Endothelial cell of umbilical vein (primary cell): ENCODE data around the gene NFATC4. TPM values are rescaled to one million over a fixed set of nuclear protein-coding genes. Genes with fewer than 3 reads are reported as not detected.

Experiments used
- BruUV-seq: library from RNA; stranded (reverse); fragments of 400-500 nt; replicated peaks from 2 replicates; lab custom pipeline; 2021; lab: Mats Ljungman, UMichigan
- CTCF ChIA-PET: fragments of 300-600, 350-600 bp; sonication (Branson Sonifier 250); formaldehyde crosslinking; loops from one replicate; lab custom pipeline; 2021; ENCODE audit warnings: antibody characterized with exemption, inconsistent platforms; lab: Charles Lee
- POLR2A ChIA-PET: fragments of 300-600, 350-600 bp; sonication (Branson Sonifier 250); formaldehyde crosslinking; loops from one replicate; lab custom pipeline; 2021; ENCODE audit warnings: antibody characterized with exemption, inconsistent platforms; lab: Charles Lee
- DNase-seq: peaks from one replicate; pipeline ENCODE4 v3.0.0-alpha.2; 2011; ENCODE audit warnings: low read depth, low spot score
- FAIRE-seq: peaks from 2 replicates; lab custom pipeline; 2011; peaks lifted over from hg19 to GRCh38; lab: Jason Lieb, UNC
- H2AFZ ChIP-seq: 2 replicates; pipeline ENCODE4 v1.6.0; 2012; ENCODE audit warnings: low read depth, low read length, control low read depth, inconsistent platforms
- H3K27ac ChIP-seq: 2 replicates; pipeline ENCODE4 v1.5.1; 2011; ENCODE audit warnings: low read depth, mild to moderate bottlenecking, control low read depth, low read length, moderate library complexity; ENCODE audit not compliant: insufficient read depth
- H3K27me3 ChIP-seq, 2 experiments: 2 replicates each; pipeline versions ENCODE4 v1.6.0 to v1.6.1; 2011; ENCODE audit warnings: low read length in 2 of 2, mixed read lengths in 1 of 2; ENCODE audit not compliant: control insufficient read depth in 2 of 2, insufficient read depth in 2 of 2
- H3K36me3 ChIP-seq, 2 experiments: 2 replicates in 1 of 2; 3 replicates in 1 of 2; pipeline ENCODE4 v1.5.1; 2011; ENCODE audit warnings: low read length in 2 of 2, mild to moderate bottlenecking in 1 of 2, moderate library complexity in 1 of 2; ENCODE audit not compliant: control insufficient read depth in 2 of 2, insufficient read depth in 2 of 2; ENCODE audit errors: extremely low read depth in 1 of 2
- H3K4me1 ChIP-seq: 3 replicates; pipeline ENCODE4 v1.5.1; 2011; ENCODE audit warnings: mild to moderate bottlenecking, low read length; ENCODE audit not compliant: control insufficient read depth, insufficient read depth; ENCODE audit errors: extremely low read depth
- H3K4me2 ChIP-seq: 2 replicates; pipeline ENCODE4 v1.6.1; 2011; ENCODE audit warnings: low read length, control low read depth, mixed read lengths; ENCODE audit not compliant: insufficient read depth
- H3K4me3 ChIP-seq, 3 experiments: fragments of 200-600 bp in 1 of 3; sonication (generic), shearing (Covaris generic) in 1 of 3; replicated peaks in 1 of 3; 2 replicates each; pipeline ENCODE4 v1.5.1; 2011 to 2016; ENCODE audit warnings: control low read depth in 3 of 3, low read length in 3 of 3, mild to moderate bottlenecking in 2 of 3, inconsistent platforms in 1 of 3, low read depth in 1 of 3, moderate library complexity in 1 of 3; ENCODE audit not compliant: insufficient read depth in 1 of 3
- H3K79me2 ChIP-seq: 2 replicates; pipeline ENCODE4 v1.6.0; 2012; ENCODE audit warnings: low read length, inconsistent platforms; ENCODE audit not compliant: control insufficient read depth, insufficient read depth
- H3K9ac ChIP-seq: replicated peaks from 2 replicates; pipeline ENCODE3; 2011; ENCODE audit warnings: low read length, control low read depth; ENCODE audit not compliant: insufficient read depth; ENCODE audit errors: extremely low read depth
- H3K9me1 ChIP-seq: replicated peaks from 3 replicates; pipeline ENCODE4 v1.6.0; 2011; ENCODE audit warnings: mild to moderate bottlenecking, low read length; ENCODE audit not compliant: control insufficient read depth, insufficient read depth; ENCODE audit errors: extremely low read depth
- H3K9me3 ChIP-seq: replicated peaks from 2 replicates; pipeline ENCODE4 v1.5.1; 2012; ENCODE audit warnings: low read length, inconsistent platforms; ENCODE audit not compliant: control insufficient read depth, insufficient read depth
- H4K20me1 ChIP-seq: replicated peaks from 2 replicates; pipeline ENCODE3; 2011; ENCODE audit warnings: mild to moderate bottlenecking, low read length; ENCODE audit not compliant: control insufficient read depth, insufficient read depth; ENCODE audit errors: extremely low read depth
- EZH2 ChIP-seq: IDR thresholded peaks from 2 replicates; pipeline ENCODE4 v1.6.1; 2012; ENCODE audit warnings: borderline replicate concordance, low read depth, mild to moderate bottlenecking, moderate library complexity, low read length, inconsistent platforms; ENCODE audit not compliant: severe bottlenecking
- FOS ChIP-seq: IDR thresholded peaks from 2 replicates; pipeline ENCODE4 v1.6.1; 2011; ENCODE audit warnings: mild to moderate bottlenecking, low read length, moderate library complexity, borderline replicate concordance; ENCODE audit not compliant: insufficient read depth
- GATA2 ChIP-seq: IDR thresholded peaks from 2 replicates; pipeline ENCODE4 v1.7.0; 2011; ENCODE audit warnings: low read depth, mild to moderate bottlenecking, moderate library complexity, mixed read lengths, low read length; ENCODE audit not compliant: insufficient read length, insufficient read depth
- JUN ChIP-seq: IDR thresholded peaks from 2 replicates; pipeline ENCODE4 v1.6.1; 2011; ENCODE audit warnings: borderline replicate concordance, low read depth; ENCODE audit not compliant: insufficient read length, insufficient read depth
- MYC ChIP-seq: IDR thresholded peaks from one replicate; pipeline ENCODE4 v1.6.1; 2011; ENCODE audit warnings: mild to moderate bottlenecking, low read depth, low read length
- POLR2A ChIP-seq: IDR thresholded peaks from 2 replicates; pipeline ENCODE4 v1.6.1; 2012; ENCODE audit warnings: low read depth, mild to moderate bottlenecking, control low read depth, low read length
- POLR2AphosphoS5 ChIP-seq: IDR thresholded peaks from 2 replicates; pipeline ENCODE4 v1.6.1; 2012; ENCODE audit warnings: low read depth, mild to moderate bottlenecking, control low read depth, low read length, moderate library complexity; ENCODE audit not compliant: insufficient read depth
- dilution Hi-C: fragments of 300-500 bp; cut with MboI; formaldehyde crosslinking; loops from one replicate; pipeline ENCODE4 v1.15.0; 2019; ENCODE audit warnings: low sequenced_read_pairs; ENCODE audit not compliant: extremely low pct_ligation_motif_present
- intact Hi-C: fragments of 100-400 bp; cut with micrococcal nuclease; formaldehyde crosslinking; loops from one replicate; pipeline ENCODE4 v1.10.0; 2022
- polyA plus RNA-seq, 4 experiments: library from polyadenylated mRNA; depleted of rRNA in 3 of 4; stranded (reverse) in 3 of 4; unstranded in 1 of 4; fragments of >200 nt; gene quantifications; 2 replicates each; pipeline versions ENCODE4 v1.2.1 to v1.2.3, GENCODE V29; 2011 to 2012; ENCODE audit warnings: missing spikeins in 1 of 4
- total RNA-seq: library from RNA; stranded (reverse); gene quantifications from 2 replicates; pipeline ENCODE4 v1.2.3, GENCODE V29; 2021
- TF ChIP-seq, protein P1 (sequence below): IDR thresholded peaks from 2 replicates; pipeline ENCODE4 v1.6.1; 2011; ENCODE audit not compliant: insufficient read depth, insufficient read length
- TF ChIP-seq, protein P2 (sequence below), 2 donors: IDR thresholded peaks; 1 replicate in 1 of 2; 2 replicates in 1 of 2; pipeline ENCODE4 v1.5.1; 2011; ENCODE audit warnings: low read length in 2 of 2, mild to moderate bottlenecking in 2 of 2, moderate library complexity in 2 of 2, control low read depth in 1 of 2, inconsistent platforms in 1 of 2, low read depth in 1 of 2; ENCODE audit not compliant: insufficient read depth in 1 of 2; ENCODE audit errors: extremely low read depth in 1 of 2

The NFATC4 gene
- total and polyA plus RNA-seq, 2 donors (not counting 3 experiments of a cell fraction or from before 2014, with no cell fraction given): 79.5 to 88.1 TPM

GRCh38 chr14:24369907-24370687 is 2.1 kb downstream of the NFATC4 start:
- no TSS peak for BruUV-seq
- dilution Hi-C loops (no loop called here), intact Hi-C loops (loop anchor here (5.0 kb wide), 1 partner anchor 223 kb away; the partner anchor contains the start of genes PSME2 and RNF31)
- Histone ChIP-seq H3K79me2 (peaks cover 10% of the 10 kb centered on the region), H3K4me2 (no peak overlapping the region), H3K9me3 (no peaks in the 10 kb centered on the region), H3K27me3 (no peaks in the 10 kb centered on the region), H2AFZ (no peak overlapping the region), H3K4me3 (no peak overlapping the region), H3K9me1 (no peaks in the 10 kb centered on the region), H3K36me3 (peaks cover 7 to 28% of the 10 kb centered on the region in 2 experiments), H3K9ac (no peak overlapping the region), H4K20me1 (no peaks in the 10 kb centered on the region), H3K27ac (no peak overlapping the region), H3K4me1 (peaks cover 24% of the 10 kb centered on the region)
- CTCF ChIA-PET: interaction anchor here (0.7 to 5.5 kb wide), 7 partner anchors 10 to 61 kb away, joined by 3 to 44 read pairs (median 3); partner anchors contain the start of gene ADCY4
- TF ChIP-seq MYC: no peak
- TF ChIP-seq POLR2A: no peak
- TF ChIP-seq POLR2AphosphoS5: no peak
- TF ChIP-seq JUN: no peak
- TF ChIP-seq, protein P1, sequence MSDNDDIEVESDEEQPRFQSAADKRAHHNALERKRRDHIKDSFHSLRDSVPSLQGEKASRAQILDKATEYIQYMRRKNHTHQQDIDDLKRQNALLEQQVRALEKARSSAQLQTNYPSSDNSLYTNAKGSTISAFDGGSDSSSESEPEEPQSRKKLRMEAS: no peak
- TF ChIP-seq GATA2: no peak
- TF ChIP-seq FOS: no peak
- TF ChIP-seq, protein P2, sequence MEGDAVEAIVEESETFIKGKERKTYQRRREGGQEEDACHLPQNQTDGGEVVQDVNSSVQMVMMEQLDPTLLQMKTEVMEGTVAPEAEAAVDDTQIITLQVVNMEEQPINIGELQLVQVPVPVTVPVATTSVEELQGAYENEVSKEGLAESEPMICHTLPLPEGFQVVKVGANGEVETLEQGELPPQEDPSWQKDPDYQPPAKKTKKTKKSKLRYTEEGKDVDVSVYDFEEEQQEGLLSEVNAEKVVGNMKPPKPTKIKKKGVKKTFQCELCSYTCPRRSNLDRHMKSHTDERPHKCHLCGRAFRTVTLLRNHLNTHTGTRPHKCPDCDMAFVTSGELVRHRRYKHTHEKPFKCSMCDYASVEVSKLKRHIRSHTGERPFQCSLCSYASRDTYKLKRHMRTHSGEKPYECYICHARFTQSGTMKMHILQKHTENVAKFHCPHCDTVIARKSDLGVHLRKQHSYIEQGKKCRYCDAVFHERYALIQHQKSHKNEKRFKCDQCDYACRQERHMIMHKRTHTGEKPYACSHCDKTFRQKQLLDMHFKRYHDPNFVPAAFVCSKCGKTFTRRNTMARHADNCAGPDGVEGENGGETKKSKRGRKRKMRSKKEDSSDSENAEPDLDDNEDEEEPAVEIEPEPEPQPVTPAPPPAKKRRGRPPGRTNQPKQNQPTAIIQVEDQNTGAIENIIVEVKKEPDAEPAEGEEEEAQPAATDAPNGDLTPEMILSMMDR (IDR thresholded peaks at IDR 0.05; ENCODE audit: extremely low read depth in 1 of 2, insufficient read depth in 1 of 2, low read depth in 1 of 2, low read length in 2 of 2): no peak
- TF ChIP-seq EZH2: no peak
- DNase-seq: no peak
- FAIRE-seq: no peak
- POLR2A ChIA-PET: no interaction called here
